Daoy (cell line): ENCODE data around the gene GABRR2. TPM values are rescaled to one million over a fixed set of nuclear protein-coding genes. Genes with fewer than 3 reads are reported as not detected.
"Not testable (repeated sequence)": the region's sequence is repeated elsewhere in the genome, so short reads cannot be mapped to it uniquely, and the experiment has no call there.

ENCODE experiments used
- DNase-seq: peaks from one replicate; pipeline ENCODE4 v3.0.0-alpha.2; 2015; ENCODE audit warnings: low read depth
- total RNA-seq: library from RNA; depleted of rRNA; stranded (reverse); fragments of >200 nt; shearing (Covaris generic); gene quantifications from 2 replicates; pipeline ENCODE4 v1.2.3, GENCODE V29; 2014

GABRR2 gene
- total RNA-seq, 1 experiment from 2014 or later = not detected

GRCh38 chr6:89257781-89258180, 57.3 kb downstream of the GABRR2 start:
- no peak for DNase-seq

- DNase-seq = no peak
Measured at GRCh38 chr6:89257346-89257745, 57.8 kb downstream of the GABRR2 start.

GRCh38 chr6:89255417-89255816, 59.7 kb downstream of the GABRR2 start:
- no peak for DNase-seq

DNA sequence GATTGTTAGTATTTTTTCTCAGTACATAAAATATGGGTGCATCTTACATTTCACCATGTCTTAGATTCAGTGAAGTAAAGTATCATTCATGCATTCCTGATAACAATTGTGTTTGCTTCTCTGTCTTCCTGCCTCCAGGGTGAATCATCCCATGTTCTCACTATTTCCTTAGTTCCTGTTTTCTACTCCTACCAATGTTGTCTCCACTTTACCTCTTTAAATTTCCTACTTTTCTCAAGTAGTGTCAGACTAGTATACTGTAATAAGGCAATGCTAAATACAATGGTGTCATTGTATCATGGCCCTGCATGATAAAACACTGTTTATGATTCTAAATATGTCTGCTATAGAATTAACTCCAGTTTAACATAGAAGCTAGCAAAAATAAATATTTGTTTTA, 60.5 kb downstream of the GABRR2 start:
- DNase-seq = no peak

DNA sequence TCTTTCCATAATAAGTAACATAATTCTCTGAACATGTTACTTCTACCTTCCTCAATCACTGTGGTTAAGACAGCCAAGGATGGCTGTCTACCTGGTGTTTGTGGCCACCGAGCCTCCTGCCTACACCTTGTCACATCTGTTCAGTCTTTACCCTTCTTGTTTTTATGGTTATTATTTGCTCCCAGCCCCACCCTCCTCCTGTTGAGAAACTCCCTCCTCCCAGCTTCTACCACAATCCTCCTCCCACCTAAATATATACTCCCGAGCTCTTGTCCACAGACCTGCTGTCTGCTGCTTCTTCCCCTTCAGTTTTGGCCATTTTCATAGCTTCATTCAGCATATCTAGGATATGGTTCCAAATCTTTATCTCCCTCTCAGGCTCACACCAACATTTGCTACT, 62.2 kb downstream of the GABRR2 start:
- DNase-seq = no peak

DNA sequence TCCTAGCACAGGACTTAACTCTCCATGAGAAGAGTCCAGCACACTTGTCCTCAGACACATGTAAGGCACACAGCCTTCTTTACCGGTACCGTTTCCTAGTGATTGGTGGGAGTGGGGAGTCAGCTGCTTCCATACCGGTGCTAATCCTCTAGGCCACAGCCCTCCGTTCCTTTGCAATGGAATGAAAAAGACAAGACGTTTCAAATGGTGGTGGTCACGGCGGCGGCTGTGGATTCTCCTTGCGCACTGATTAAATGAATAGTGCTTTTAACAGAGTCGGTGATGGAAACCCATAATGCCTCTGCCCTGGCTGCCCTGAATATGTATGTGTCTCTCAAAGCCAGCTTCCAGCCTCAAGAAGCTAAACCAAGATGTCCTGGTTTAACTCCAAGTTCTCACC, 63.1 kb downstream of the GABRR2 start:
- no peak for DNase-seq

GRCh38 chr6:89251170-89251569, 63.9 kb downstream of the GABRR2 start:
- DNase-seq = no peak

DNA sequence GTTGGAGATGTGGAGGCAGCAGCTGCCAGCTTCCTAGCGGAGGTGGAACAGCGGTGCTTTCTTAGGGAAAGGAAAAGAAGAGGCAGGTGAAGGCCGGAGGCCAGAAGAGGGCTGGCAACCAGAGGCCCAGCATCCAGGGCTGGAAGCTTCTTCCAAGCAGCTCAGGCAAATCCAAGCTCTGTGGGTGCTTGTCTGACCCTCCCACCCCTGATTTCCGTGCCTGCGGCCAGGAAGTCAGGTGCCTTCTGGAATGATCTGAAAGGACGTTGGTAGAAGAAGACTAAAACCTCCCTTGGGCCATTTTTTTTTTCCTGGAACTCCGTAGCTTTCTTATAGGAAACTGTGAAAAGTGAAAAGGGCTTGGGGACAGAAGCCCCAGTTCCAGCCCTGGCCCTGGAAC, 64.9 kb downstream of the GABRR2 start:
- no peak for DNase-seq

GRCh38 chr6:89244241-89244985, 70.7 kb downstream of the GABRR2 start:
- DNase-seq = no peak

DNA sequence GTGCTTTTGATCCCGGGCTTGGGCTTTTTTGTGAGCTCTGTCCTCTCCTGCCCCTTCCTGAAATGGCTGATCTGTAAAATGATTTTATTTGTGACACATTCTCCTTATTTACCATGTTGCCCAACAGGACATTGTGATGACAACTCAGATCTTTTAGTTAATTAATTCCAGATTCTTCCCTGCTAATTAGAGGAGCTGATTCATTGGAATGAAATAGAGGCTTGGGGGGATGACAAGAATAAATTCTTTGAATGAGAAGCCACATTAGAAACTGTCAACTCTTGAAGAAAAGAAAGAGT, 71.8 kb downstream of the GABRR2 start:
- no peak for DNase-seq

DNA sequence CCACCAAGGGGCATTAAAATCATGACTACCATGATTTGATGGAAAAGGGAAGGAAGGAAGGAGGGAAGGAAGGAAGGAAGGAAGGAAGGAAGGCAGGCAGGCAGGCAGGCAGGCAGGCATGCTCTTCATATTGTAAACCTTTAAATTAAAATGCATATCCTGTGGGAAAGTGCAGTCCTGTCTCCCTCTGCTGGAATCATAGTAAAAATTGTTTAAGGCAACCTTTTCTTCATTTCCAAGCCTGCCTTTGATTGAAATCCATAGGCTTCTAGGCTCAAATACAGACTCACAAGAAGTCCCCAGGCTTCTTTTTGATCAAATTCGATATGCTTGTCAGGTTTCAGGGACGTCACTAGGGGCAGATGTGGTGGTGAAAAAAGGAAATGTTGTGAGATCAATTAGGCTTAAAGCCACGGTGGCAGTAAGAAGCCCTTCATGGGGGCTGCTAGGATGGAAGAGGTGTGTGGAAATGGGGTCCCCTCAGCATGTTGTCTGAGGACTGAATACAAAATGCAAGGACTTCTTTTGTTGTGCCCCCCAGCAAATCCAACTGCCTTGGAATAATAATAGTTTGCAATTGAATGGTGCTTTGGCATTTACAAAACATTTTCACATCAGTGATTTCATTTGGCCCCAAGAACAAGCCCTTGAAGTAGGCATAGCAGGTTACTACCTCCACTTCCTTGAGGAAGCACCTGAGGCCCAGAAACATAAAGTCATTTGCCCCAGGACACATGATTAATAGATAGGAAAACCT, 72.3 kb downstream of the GABRR2 start:
- peak; percentile 29 for DNase-seq

DNA sequence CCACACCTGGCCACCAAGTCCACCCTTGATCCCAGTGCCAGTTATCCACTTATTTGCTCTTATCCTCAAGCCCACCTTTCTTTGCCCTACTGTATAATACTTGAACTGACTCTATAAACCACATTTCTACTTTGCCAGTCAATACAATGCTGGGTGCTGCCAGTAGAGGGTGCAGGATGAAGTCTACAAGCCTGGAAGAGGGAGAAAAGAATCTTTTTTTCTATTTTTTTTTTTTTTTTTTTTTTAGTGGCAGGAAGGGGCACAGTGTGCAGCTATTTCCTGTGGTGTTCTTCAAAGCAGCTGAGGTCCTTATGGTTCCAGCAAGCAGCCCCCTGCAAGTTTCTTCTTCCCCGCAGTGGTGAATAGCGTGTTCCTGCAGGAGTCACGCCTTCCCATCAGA, 75.8 kb downstream of the GABRR2 start:
- no peak for DNase-seq

GRCh38 chr6:89237158-89237557, 77.9 kb downstream of the GABRR2 start:
- DNase-seq = no peak

- DNase-seq = not testable (repeated sequence)
Measured at GRCh38 chr6:89233605-89234004, 81.5 kb downstream of the GABRR2 start.

- no peak for DNase-seq
Measured at GRCh38 chr6:89222712-89223039, 92.4 kb downstream of the GABRR2 start.

- DNase-seq = peak; percentile 36
Measured at GRCh38 chr6:89221971-89222711, 93.0 kb downstream of the GABRR2 start.

DNA sequence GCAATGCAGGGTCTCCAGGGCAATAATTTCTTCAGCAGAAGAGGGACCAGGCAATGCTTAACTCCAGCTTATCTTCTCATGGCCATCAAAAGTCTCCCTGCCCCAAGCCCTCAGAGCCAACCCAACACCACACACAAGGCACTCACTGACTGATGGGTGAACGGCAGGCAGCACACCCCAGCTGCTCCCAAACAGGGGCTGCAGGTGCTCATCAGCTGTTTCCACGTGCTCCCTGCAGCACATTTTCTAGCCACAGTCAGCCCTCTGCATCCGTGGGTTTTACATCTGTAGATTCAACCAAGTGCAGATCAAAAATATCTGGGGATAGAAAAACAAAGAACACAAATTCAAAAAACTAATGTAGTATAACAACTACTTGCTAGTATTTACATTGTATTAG, 94.0 kb downstream of the GABRR2 start:
- no peak for DNase-seq

DNA sequence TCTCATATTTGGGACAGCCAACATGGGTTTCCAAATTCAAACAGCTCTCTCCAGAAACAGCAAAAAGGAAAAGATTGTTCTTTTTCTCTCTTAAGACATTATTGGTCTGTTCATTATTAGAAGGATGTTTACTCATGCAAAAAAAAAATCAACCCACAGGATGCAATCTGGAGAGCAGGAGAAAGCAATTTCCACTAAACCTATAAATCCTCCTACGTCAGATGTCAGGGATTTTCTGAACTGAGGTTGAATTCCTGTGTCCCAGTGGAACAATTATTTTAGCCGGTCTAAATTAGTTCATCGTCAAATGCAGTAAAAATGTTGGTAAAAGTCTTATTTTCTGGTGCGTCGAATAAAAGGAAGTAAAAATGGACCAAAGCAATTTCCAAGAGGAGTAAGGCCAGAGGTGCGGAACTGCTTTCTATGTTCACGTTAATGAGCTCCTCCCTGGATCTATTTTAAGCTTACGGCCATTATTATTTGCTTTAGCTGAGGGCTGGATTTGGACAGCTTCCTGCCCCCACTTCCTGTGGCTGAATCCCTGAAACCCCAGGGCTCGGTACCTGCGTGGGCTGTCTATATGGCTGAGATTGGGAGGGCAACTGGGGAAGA, 97.7 kb downstream of the GABRR2 start, which contains the start of gene GABRR1:
Gene GABRR1, minus strand, starts transcription at position 60 of the 612 bp plus-strand sequence. Its CDS starts 36 bp downstream, at position 24.
- peak; percentile 9 for DNase-seq

- DNase-seq = no peak
Measured at GRCh38 chr6:89216411-89216810, 98.7 kb downstream of the GABRR2 start.

DNA sequence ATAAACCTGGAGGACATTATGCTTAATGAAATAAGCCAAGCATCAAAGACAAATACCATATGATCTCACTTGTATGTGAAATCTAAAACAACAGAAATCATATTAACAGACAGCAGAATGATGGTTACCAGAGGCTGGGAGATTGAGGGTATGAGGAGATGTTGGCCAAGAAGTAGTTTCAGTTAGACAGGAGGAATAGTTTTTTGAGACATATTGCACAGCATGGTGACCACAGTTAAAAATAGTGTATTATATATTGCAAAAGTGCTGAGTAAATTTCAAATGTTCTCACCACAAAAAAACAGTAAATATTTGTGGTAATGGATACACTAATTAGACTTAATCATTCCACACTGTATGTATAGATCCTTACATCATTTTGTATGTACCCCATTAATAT, 99.7 kb downstream of the GABRR2 start:
- DNase-seq = no peak

DNA sequence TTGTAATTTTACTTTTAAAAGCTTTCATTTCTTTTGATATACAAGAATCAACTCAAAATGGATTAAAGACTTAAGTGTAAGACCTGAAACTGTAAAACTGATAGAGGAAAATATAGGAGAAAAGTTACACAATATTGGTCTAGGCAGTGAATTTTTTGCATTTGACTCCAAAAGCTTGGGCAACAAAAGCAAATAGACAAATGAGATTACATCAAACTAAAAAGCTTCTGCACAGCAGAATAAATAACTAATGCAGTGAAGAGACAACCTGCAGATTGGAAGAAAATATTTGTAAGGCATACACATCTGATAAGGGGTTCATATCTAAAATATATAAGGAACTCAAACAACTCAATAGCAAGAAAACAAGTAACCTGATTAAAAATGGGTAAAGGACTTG, 100.9 kb downstream of the GABRR2 start:
- DNase-seq = no peak

- DNase-seq = no peak
Measured at GRCh38 chr6:89212472-89212871, 102.6 kb downstream of the GABRR2 start.
